Tibial nerve (tissue), 4 donors: ENCODE measurements around the gene HNRNPC. TPM values are rescaled to one million over a fixed set of nuclear protein-coding genes. Genes with fewer than 3 reads are reported as not detected.

Source experiments
- DNase-seq, 2 donors: peaks; one replicate each; pipeline ENCODE4 v3.0.0-alpha.2; 2019; ENCODE audit warnings: low spot score in 2 of 2
- H3K27ac ChIP-seq, 4 donors: fragments of 200-600 bp; sonication (generic) in 3 of 4; one replicate each; pipeline ENCODE4 v1.5.1; 2017 to 2019; ENCODE audit warnings: mild to moderate bottlenecking in 1 of 4
- H3K27me3 ChIP-seq, 2 donors: fragments of 200-600 bp; sonication (generic) in 1 of 2; one replicate each; pipeline versions ENCODE4 v1.5.1 to v1.6.0; 2017 to 2019
- H3K36me3 ChIP-seq, 3 donors: fragments of 200-600 bp; sonication (generic); one replicate each; pipeline ENCODE4 v1.5.1; 2018 to 2019
- H3K4me1 ChIP-seq, 4 donors: fragments of 200-600 bp; sonication (generic) in 3 of 4; one replicate each; pipeline ENCODE4 v1.5.1; 2017 to 2019
- H3K4me3 ChIP-seq, 4 donors: fragments of 200-600 bp; sonication (generic) in 3 of 4; one replicate each; pipeline ENCODE4 v1.5.1; 2017 to 2019; ENCODE audit warnings: mild to moderate bottlenecking in 1 of 4, moderate library complexity in 1 of 4
- H3K9me3 ChIP-seq, 4 donors: fragments of 200-600 bp; sonication (generic) in 3 of 4; one replicate each; pipeline ENCODE4 v1.5.1; 2017 to 2019
- EP300 ChIP-seq, 2 donors: sonication (generic); formaldehyde crosslinking; IDR thresholded peaks; one replicate each; pipeline ENCODE4 v1.6.1; 2017; ENCODE audit warnings: antibody characterized with exemption in 2 of 2, mild to moderate bottlenecking in 1 of 2
- POLR2A ChIP-seq, 2 donors: fragments of 450-650 bp; IDR thresholded peaks; one replicate each; pipeline ENCODE4 v1.6.1; 2017; ENCODE audit warnings: antibody characterized with exemption in 2 of 2, mild to moderate bottlenecking in 2 of 2, moderate library complexity in 2 of 2
- WGBS, 2 donors: methylation state at CpG; one replicate each; pipeline ENCODE4 v1.1.5; 2018; 5-methylcytosine and 5-hydroxymethylcytosine counted together
- total RNA-seq, 4 donors: library from RNA; depleted of rRNA; stranded (reverse); fragments of >200 nt; gene quantifications; one replicate each; pipeline ENCODE4 v1.1.0, GENCODE V29; 2016
- TF ChIP-seq, protein P1 (sequence below), 5 experiments: fragments of 200-600 bp in 3 of 5; fragments of 450-650 bp in 2 of 5; sonication (generic) in 3 of 5; IDR thresholded peaks; one replicate each; pipeline ENCODE4 v1.5.1; 2016 to 2019; ENCODE audit warnings: antibody characterized with exemption in 5 of 5, mild to moderate bottlenecking in 3 of 5, moderate library complexity in 2 of 5

HNRNPC gene
- total RNA-seq, 4 donors from 2014 or later: 349 to 485 (median 426) TPM

DNA sequence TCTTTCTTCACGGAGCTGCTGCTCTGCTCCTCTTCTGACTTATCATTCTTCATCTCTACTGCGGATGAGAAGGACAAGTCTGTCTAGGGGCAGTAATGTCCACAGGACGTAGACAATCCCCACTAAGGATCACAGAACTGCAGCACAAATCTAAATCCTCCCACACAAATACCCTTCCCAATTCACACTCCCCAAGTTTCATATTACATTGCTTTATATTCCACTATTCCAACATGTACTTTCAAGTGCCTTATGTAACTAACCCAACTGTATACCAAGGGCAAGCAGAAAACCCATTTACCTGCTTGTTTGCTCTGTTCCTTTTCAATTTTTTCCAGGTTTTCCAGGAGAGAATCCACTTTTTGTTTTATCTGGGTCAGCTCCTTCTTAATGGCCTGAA, 57.7 kb downstream of the HNRNPC start:
- H3K4me3 ChIP-seq: no peak overlapping the region
- TF ChIP-seq EP300 (IDR thresholded peaks at IDR 0.05): no peak
- TF ChIP-seq, protein P1, sequence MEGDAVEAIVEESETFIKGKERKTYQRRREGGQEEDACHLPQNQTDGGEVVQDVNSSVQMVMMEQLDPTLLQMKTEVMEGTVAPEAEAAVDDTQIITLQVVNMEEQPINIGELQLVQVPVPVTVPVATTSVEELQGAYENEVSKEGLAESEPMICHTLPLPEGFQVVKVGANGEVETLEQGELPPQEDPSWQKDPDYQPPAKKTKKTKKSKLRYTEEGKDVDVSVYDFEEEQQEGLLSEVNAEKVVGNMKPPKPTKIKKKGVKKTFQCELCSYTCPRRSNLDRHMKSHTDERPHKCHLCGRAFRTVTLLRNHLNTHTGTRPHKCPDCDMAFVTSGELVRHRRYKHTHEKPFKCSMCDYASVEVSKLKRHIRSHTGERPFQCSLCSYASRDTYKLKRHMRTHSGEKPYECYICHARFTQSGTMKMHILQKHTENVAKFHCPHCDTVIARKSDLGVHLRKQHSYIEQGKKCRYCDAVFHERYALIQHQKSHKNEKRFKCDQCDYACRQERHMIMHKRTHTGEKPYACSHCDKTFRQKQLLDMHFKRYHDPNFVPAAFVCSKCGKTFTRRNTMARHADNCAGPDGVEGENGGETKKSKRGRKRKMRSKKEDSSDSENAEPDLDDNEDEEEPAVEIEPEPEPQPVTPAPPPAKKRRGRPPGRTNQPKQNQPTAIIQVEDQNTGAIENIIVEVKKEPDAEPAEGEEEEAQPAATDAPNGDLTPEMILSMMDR (IDR thresholded peaks at IDR 0.05): no peak
- no peak for TF ChIP-seq POLR2A (IDR thresholded peaks at IDR 0.05)
- no peaks in the 10 kb centered on the region for H3K27me3 ChIP-seq
- no peak overlapping the region for H3K27ac ChIP-seq
- no peaks in the 10 kb centered on the region for H3K9me3 ChIP-seq
- peaks cover under 1 to 18% (median 9%) of the 10 kb centered on the region in 4 donors for H3K4me1 ChIP-seq
- DNase-seq: no peak
- H3K36me3 ChIP-seq: peaks cover 0 to 82% (median 28%) of the 10 kb centered on the region in 3 donors
- WGBS, 2 donors: 85 to 86% methylated on average over 3 of the region's 3 CpGs

DNA sequence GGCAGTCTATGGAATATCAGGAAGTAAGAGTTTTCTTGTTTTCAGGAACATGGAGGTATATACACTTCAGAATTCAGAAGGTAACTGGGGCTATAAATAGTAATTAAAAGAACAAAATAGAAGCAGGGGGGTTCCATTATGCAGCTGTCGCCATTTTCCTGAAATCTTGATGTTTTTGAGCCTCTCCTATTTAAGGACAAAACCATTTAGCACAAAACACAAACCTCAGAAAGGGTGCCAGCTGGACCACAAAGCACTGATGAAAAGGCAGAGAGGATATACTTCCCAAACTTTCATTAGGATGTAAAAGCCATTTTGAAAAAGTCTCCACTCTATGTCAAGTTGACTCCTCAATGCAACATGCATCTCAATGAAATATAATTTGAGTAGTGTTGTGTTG, 59.2 kb downstream of the HNRNPC start:
- peaks cover 0 to 81% (median 28%) of the 10 kb centered on the region in 3 donors for H3K36me3 ChIP-seq
- H3K4me3 ChIP-seq: no peak overlapping the region
- no peak for TF ChIP-seq EP300 (IDR thresholded peaks at IDR 0.05)
- TF ChIP-seq, protein P1 (IDR thresholded peaks at IDR 0.05): no peak
- TF ChIP-seq POLR2A (IDR thresholded peaks at IDR 0.05): no peak
- WGBS, 2 donors: 87 to 93% methylated on average over 1 of the region's 1 CpG
- no peaks in the 10 kb centered on the region for H3K9me3 ChIP-seq
- H3K4me1 ChIP-seq: peaks cover 0 to 17% (median 5%) of the 10 kb centered on the region in 4 donors
- no peaks in the 10 kb centered on the region for H3K27me3 ChIP-seq
- no peak for DNase-seq
- H3K27ac ChIP-seq: no peak overlapping the region

DNA sequence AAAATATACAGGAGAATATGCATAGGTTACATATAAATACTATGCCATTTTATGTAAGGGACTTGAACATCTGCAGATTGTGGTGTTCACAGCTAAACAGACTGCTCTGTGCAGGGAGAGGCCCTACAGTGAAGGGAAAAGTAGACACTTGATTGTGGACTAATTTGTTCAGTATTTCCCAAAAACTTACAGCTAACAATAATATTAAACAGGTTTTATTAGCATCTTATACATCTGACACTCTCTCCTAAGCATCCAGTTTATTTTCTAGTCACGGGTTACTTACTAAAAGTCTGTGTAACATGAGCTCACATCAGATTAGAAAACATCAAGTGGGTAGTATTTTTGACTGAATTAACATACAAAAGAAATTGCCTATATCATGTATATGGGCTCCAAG, 60.1 kb downstream of the HNRNPC start:
- no peak for DNase-seq
- Histone ChIP-seq H3K27me3 (no peaks in the 10 kb centered on the region), H3K9me3 (no peaks in the 10 kb centered on the region), H3K4me3 (no peak overlapping the region), H3K36me3 (peaks cover 0 to 80% (median 28%) of the 10 kb centered on the region in 3 donors), H3K4me1 (peaks cover 0 to 11% (median 1%) of the 10 kb centered on the region in 4 donors), H3K27ac (no peak overlapping the region)
- 83 to 85% methylated on average over 1 of the region's 1 CpG for WGBS, 2 donors
- TF ChIP-seq POLR2A (IDR thresholded peaks at IDR 0.05) (no peak), EP300 (IDR thresholded peaks at IDR 0.05) (no peak)
- TF ChIP-seq, protein P1 (IDR thresholded peaks at IDR 0.05): no peak

DNA sequence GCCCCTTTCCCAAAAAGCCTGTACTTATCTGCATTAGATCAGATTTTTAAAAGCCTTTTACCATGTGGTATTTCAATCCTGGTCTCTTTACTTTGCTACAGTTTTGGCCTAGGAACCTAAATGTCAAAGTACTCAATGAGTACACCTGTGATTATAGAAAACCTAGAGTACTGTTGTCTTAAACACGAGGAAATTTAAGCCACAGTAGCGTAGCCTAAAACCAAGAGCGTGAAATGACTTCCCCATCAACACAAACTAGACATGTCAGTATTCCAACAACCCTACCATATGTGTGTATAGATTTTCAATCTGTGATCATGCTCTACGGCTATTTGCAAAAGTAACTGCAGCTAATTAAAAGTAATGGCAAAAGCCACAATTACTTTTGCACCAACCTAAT, 60.7 kb downstream of the HNRNPC start:
- Histone ChIP-seq H3K4me3 (no peak overlapping the region), H3K9me3 (no peaks in the 10 kb centered on the region), H3K4me1 (peaks cover 0 to 7% (median 1%) of the 10 kb centered on the region in 4 donors), H3K36me3 (peaks cover 0 to 80% (median 28%) of the 10 kb centered on the region in 3 donors), H3K27me3 (no peaks in the 10 kb centered on the region), H3K27ac (no peak overlapping the region)
- no peak for DNase-seq
- WGBS, 2 donors: 93 to 98% methylated on average over 4 of the region's 4 CpGs
- TF ChIP-seq, protein P1 (IDR thresholded peaks at IDR 0.05): no peak
- no peak for TF ChIP-seq POLR2A (IDR thresholded peaks at IDR 0.05)
- no peak for TF ChIP-seq EP300 (IDR thresholded peaks at IDR 0.05)

DNA sequence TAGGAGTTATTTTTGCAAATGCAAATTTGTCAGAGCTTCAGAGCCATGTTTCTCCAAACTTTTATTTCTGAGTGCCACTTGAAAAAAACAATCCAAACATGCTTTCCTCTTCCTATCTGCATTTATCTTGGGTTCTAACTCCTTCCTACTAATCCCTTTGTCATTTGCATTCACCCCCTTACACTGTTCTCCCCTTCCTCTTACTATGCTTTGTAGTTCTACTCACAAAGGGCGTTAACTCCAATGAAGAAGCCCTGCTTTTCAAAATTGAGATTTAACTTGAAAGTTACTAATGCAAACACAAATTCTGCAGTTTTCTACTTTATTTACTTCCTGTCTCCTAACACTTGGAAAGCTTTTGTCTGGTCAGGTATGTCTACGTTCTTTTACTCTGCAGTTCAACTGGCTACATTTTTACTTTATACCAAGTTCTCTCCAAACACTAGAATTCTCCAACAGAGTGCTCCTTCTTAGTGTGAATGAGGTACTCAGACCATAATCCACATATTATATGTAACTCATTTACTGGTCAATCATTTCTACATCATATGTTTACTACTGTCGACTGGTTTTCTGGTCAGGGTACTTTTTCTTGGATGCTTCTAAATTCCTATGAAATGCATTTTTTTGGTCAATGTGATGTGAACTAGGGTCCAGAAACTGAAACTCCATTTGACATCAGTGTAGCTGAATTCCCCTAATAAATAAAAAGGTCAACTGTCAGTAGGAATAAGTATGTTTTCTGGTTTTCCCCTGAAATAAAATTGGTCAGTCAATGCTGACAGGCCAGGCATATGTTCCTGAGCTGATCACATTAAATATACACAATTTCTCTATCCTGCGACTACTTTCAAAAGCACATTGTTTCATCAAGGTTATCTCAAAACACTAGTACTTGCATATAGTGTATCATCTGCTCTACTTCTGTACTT, 62.2 kb downstream of the HNRNPC start:
- TF ChIP-seq POLR2A (IDR thresholded peaks at IDR 0.05) (no peak), EP300 (IDR thresholded peaks at IDR 0.05) (no peak)
- TF ChIP-seq, protein P1 (IDR thresholded peaks at IDR 0.05): no peak
- WGBS, 2 donors: 92 to 93% methylated on average over 4 of the region's 4 CpGs

More for the DNA sequence above, 62.2 kb downstream of the HNRNPC start:
- DNase-seq: no peak
- no peaks in the 10 kb centered on the region for H3K27me3 ChIP-seq
- no peak overlapping the region for H3K27ac ChIP-seq
- H3K4me1 ChIP-seq: no peaks in the 10 kb centered on the region
- no peaks in the 10 kb centered on the region for H3K9me3 ChIP-seq
- H3K4me3 ChIP-seq: no peak overlapping the region
- H3K36me3 ChIP-seq: peaks cover 0 to 73% (median 26%) of the 10 kb centered on the region in 3 donors
